ENCODE measurements around the gene CNOT10. TPM values are rescaled to one million over a fixed set of nuclear protein-coding genes. Genes with fewer than 3 reads are reported as not detected.

Gene CNOT10
- total RNA-seq, 1 experiment from 2014 or later, result 46.2 TPM

DNA sequence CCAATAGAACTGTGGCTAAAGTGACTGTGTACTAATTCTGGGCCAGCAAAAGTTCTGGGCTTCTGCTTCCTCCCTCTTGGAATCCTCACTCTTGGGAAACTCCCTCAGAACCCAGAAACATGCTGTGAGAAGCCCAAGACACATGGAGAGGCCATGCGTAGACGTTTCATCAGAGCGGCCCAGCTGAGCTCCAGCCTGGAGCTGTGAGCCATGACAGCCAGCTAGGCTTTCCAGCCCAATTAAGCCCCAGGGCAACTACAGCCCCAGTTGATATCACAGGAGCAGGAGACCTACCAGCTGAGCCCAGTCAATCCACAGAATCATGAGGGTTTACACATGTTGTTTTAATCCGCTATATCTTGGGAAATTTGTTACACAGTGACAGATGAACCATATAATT lies 43.6 kb upstream of the CNOT10 start:
- H3F3A ChIP-seq (ENCODE audit: low read length, unreplicated experiment), result no peaks in the 10 kb centered on the region
- TF ChIP-seq EZH2phosphoT487 (IDR thresholded peaks at IDR 0.05; ENCODE audit: borderline replicate concordance, low read length), result no peak
- TF ChIP-seq, protein P1, sequence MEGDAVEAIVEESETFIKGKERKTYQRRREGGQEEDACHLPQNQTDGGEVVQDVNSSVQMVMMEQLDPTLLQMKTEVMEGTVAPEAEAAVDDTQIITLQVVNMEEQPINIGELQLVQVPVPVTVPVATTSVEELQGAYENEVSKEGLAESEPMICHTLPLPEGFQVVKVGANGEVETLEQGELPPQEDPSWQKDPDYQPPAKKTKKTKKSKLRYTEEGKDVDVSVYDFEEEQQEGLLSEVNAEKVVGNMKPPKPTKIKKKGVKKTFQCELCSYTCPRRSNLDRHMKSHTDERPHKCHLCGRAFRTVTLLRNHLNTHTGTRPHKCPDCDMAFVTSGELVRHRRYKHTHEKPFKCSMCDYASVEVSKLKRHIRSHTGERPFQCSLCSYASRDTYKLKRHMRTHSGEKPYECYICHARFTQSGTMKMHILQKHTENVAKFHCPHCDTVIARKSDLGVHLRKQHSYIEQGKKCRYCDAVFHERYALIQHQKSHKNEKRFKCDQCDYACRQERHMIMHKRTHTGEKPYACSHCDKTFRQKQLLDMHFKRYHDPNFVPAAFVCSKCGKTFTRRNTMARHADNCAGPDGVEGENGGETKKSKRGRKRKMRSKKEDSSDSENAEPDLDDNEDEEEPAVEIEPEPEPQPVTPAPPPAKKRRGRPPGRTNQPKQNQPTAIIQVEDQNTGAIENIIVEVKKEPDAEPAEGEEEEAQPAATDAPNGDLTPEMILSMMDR (conservative IDR thresholded peaks at IDR 0.05; ENCODE audit: low read depth, low read length), result no peak
- TF ChIP-seq EZH2 (IDR thresholded peaks at IDR 0.05; ENCODE audit: low read length, unreplicated experiment), result no peak
- ATAC-seq (no peak), DNase-seq (no peak)
- no peaks in the 10 kb centered on the region for H3K9me3 ChIP-seq (ENCODE audit: low read length)
- H2AFZ ChIP-seq (ENCODE audit: low read length), result no peak overlapping the region
- H3K4me1 ChIP-seq (ENCODE audit: insufficient read depth, low read length), result no peaks in the 10 kb centered on the region
- ChIA-PET CTCF (no interaction called here), POLR2A (ENCODE audit: unreplicated experiment) (no interaction called here)
- H3K9ac ChIP-seq (ENCODE audit: low read length), result no peak overlapping the region
- no TSS peak for BruUV-seq (replicated peaks)
- no peak overlapping the region for H3K27ac ChIP-seq (ENCODE audit: low read length)
- no peaks in the 10 kb centered on the region for H3K27me3 ChIP-seq (ENCODE audit: low read length)
- intact Hi-C loops (cut with micrococcal nuclease), result no loop called here
- no peaks in the 10 kb centered on the region for H3K79me2 ChIP-seq (ENCODE audit: low read length)
- H3K36me3 ChIP-seq (ENCODE audit: low read depth, low read length), result no peaks in the 10 kb centered on the region
- H4K20me1 ChIP-seq (ENCODE audit: low read length), result no peaks in the 10 kb centered on the region
- no peaks in the 10 kb centered on the region for H3K9me2 ChIP-seq (replicated peaks; ENCODE audit: low read length)
- H3K4me3 ChIP-seq (ENCODE audit: low read length), result no peak overlapping the region
- H3K4me2 ChIP-seq (ENCODE audit: low read length), result no peak overlapping the region

DNA sequence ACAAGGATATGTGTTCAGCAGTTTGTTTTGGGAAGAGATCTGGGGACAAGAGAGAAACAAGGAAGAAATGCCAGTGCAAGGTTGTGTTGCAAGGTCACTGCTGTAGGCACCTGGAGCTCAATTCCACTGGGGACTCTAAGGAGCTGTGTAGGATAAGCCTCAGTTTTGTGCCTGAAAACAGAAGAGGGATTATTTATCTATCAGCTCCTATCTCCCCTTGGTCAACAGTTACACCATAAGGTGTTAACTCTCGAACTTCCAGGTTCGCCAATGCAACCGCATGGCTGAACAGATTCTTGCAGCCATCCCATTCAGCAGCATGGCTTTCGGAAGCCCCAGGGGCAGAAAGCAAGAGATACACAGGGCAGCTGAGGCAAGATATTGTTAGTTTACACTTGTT lies 41.6 kb upstream of the CNOT10 start:
- POLR2A ChIA-PET (ENCODE audit: unreplicated experiment), result no interaction called here

DNA sequence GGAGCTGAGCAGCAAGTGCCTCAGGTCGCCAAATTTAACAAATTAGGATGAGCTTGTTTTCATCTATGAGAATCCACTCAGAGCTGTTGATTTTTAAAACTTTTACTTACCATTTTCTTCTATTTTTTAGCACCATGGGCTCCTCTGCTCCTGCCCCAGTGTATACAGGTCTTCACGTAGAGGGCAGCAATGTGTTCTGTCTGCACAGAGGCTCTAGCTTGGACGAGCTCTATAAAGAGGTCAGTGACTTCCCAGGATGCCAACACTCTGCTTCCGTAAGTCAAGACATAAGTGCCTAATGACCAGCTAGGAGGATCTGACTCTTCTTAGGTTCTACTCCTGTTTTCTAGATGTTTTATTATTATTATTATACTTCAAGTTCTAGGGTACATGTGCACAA lies 41.2 kb upstream of the CNOT10 start:
- CTCF ChIA-PET, result no interaction called here
- intact Hi-C loops (cut with micrococcal nuclease), result no loop called here
- H3K36me3 ChIP-seq (ENCODE audit: low read depth, low read length), result no peaks in the 10 kb centered on the region

More for the DNA sequence above, 41.6 kb upstream of the CNOT10 start:
- H4K20me1 ChIP-seq (ENCODE audit: low read length), result no peaks in the 10 kb centered on the region
- no peaks in the 10 kb centered on the region for H3F3A ChIP-seq (ENCODE audit: low read length, unreplicated experiment)
- TF ChIP-seq EZH2 (IDR thresholded peaks at IDR 0.05; ENCODE audit: low read length, unreplicated experiment), result no peak
- no peak for TF ChIP-seq EZH2phosphoT487 (IDR thresholded peaks at IDR 0.05; ENCODE audit: borderline replicate concordance, low read length)
- TF ChIP-seq, protein P1 (conservative IDR thresholded peaks at IDR 0.05; ENCODE audit: low read depth, low read length), result no peak
- H3K9me3 ChIP-seq (ENCODE audit: low read length), result no peaks in the 10 kb centered on the region
- no peak overlapping the region for H3K27ac ChIP-seq (ENCODE audit: low read length)
- H3K4me2 ChIP-seq (ENCODE audit: low read length), result no peak overlapping the region
- BruUV-seq (replicated peaks), result no TSS peak
- H3K36me3 ChIP-seq (ENCODE audit: low read depth, low read length), result no peaks in the 10 kb centered on the region
- CTCF ChIA-PET, result no interaction called here
- H2AFZ ChIP-seq (ENCODE audit: low read length), result no peak overlapping the region
- no peaks in the 10 kb centered on the region for H3K9me2 ChIP-seq (replicated peaks; ENCODE audit: low read length)
- intact Hi-C loops (cut with micrococcal nuclease), result no loop called here
- H3K4me1 ChIP-seq (ENCODE audit: insufficient read depth, low read length), result no peaks in the 10 kb centered on the region
- H3K27me3 ChIP-seq (ENCODE audit: low read length), result no peaks in the 10 kb centered on the region
- no peak overlapping the region for H3K9ac ChIP-seq (ENCODE audit: low read length)
- H3K79me2 ChIP-seq (ENCODE audit: low read length), result no peaks in the 10 kb centered on the region
- no peak overlapping the region for H3K4me3 ChIP-seq (ENCODE audit: low read length)
- DNase-seq (no peak), ATAC-seq (no peak)

More for the DNA sequence above, 41.2 kb upstream of the CNOT10 start:
- no peak overlapping the region for H3K9ac ChIP-seq (ENCODE audit: low read length)
- no peaks in the 10 kb centered on the region for H4K20me1 ChIP-seq (ENCODE audit: low read length)
- no peaks in the 10 kb centered on the region for H3K9me2 ChIP-seq (replicated peaks; ENCODE audit: low read length)
- DNase-seq, result no peak
- no peak for ATAC-seq
- no peak for TF ChIP-seq EZH2 (IDR thresholded peaks at IDR 0.05; ENCODE audit: low read length, unreplicated experiment)
- TF ChIP-seq EZH2phosphoT487 (IDR thresholded peaks at IDR 0.05; ENCODE audit: borderline replicate concordance, low read length), result no peak
- TF ChIP-seq, protein P1 (conservative IDR thresholded peaks at IDR 0.05; ENCODE audit: low read depth, low read length), result no peak
- H3K4me3 ChIP-seq (ENCODE audit: low read length), result no peak overlapping the region
- no TSS peak for BruUV-seq (replicated peaks)
- H3K4me2 ChIP-seq (ENCODE audit: low read length), result no peak overlapping the region
- POLR2A ChIA-PET (ENCODE audit: unreplicated experiment), result no interaction called here
- H3K79me2 ChIP-seq (ENCODE audit: low read length), result no peaks in the 10 kb centered on the region
- no peaks in the 10 kb centered on the region for H3K9me3 ChIP-seq (ENCODE audit: low read length)
- no peak overlapping the region for H3K27ac ChIP-seq (ENCODE audit: low read length)
- no peaks in the 10 kb centered on the region for H3F3A ChIP-seq (ENCODE audit: low read length, unreplicated experiment)
- H3K27me3 ChIP-seq (ENCODE audit: low read length), result no peaks in the 10 kb centered on the region
- H2AFZ ChIP-seq (ENCODE audit: low read length), result no peak overlapping the region
- no peaks in the 10 kb centered on the region for H3K4me1 ChIP-seq (ENCODE audit: insufficient read depth, low read length)
